Transverse colon (tissue), 4 donors: ENCODE measurements around the gene SLC17A5. TPM values are rescaled to one million over a fixed set of nuclear protein-coding genes. Genes with fewer than 3 reads are reported as not detected.

Experiments used
- DNase-seq: peaks from one replicate; pipeline ENCODE4 v3.0.0-alpha.2; 2019
- H3K27ac ChIP-seq, 4 donors: fragments of 200-600 bp; sonication (generic); 2 replicates each; pipeline ENCODE4 v1.5.1; 2016 to 2018; ENCODE audit warnings: inconsistent platforms in 4 of 4
- H3K27me3 ChIP-seq: fragments of 200-600 bp; sonication (generic); 2 replicates; pipeline ENCODE4 v1.5.1; 2017; ENCODE audit warnings: inconsistent platforms
- H3K36me3 ChIP-seq, 4 donors: fragments of 200-600 bp; sonication (generic); 2 replicates each; pipeline ENCODE4 v1.5.1; 2017 to 2019; ENCODE audit warnings: inconsistent platforms in 4 of 4
- H3K4me1 ChIP-seq, 4 donors: fragments of 200-600 bp; sonication (generic); 2 replicates each; pipeline ENCODE4 v1.5.1; 2017 to 2020; ENCODE audit warnings: inconsistent platforms in 4 of 4
- H3K4me3 ChIP-seq, 4 donors: fragments of 200-600 bp; sonication (generic); 1 replicate in 1 of 4; 2 replicates in 3 of 4; pipeline versions ENCODE4 v1.5.1 to v1.6.1; 2017 to 2019; ENCODE audit warnings: inconsistent platforms in 4 of 4
- H3K9me3 ChIP-seq, 2 donors: fragments of 200-600 bp; sonication (generic); 2 replicates each; pipeline ENCODE4 v1.5.1; 2017 to 2019; ENCODE audit warnings: inconsistent platforms in 2 of 2
- EP300 ChIP-seq: sonication (generic); formaldehyde crosslinking; IDR thresholded peaks from one replicate; pipeline ENCODE4 v1.6.1; 2017; ENCODE audit warnings: antibody characterized with exemption, low read depth
- POLR2A ChIP-seq: fragments of 450-650 bp; IDR thresholded peaks from one replicate; pipeline ENCODE4 v1.6.1; 2016; ENCODE audit warnings: antibody characterized with exemption, mild to moderate bottlenecking, moderate library complexity
- POLR2AphosphoS5 ChIP-seq, 3 donors: sonication (generic); formaldehyde crosslinking; IDR thresholded peaks; one replicate each; pipeline ENCODE4 v1.6.1; 2016; ENCODE audit warnings: antibody characterized with exemption in 3 of 3
- WGBS, 2 donors: methylation state at CpG; one replicate each; pipeline ENCODE4 v1.1.5; 2018; ENCODE audit warnings: low coverage in 1 of 2; 5-methylcytosine and 5-hydroxymethylcytosine counted together
- in situ Hi-C, 4 donors: fragments of 200-750 bp; cut with MboI; loops; one replicate each; pipeline versions ENCODE4 v1.15.0 to v1.15.1; 2017; ENCODE audit warnings: low sequenced_read_pairs in 3 of 4, low pct_ligation_motif_present in 1 of 4, low pct_unique_long_range_greater_than_20kb in 1 of 4
- intact Hi-C: fragments of 100-400 bp; cut with DNase I; formaldehyde crosslinking; loops from one replicate; pipeline ENCODE4 v1.15.1; 2023; ENCODE audit warnings: low total_unique reads
- total RNA-seq, 4 donors: library from RNA; depleted of rRNA; stranded (reverse); fragments of >200 nt; gene quantifications; one replicate each; pipeline ENCODE4 v1.1.0, GENCODE V29; 2016
- TF ChIP-seq, protein P1 (sequence below), 5 experiments: fragments of 200-600 bp in 3 of 5; fragments of 450-650 bp in 2 of 5; sonication (generic) in 3 of 5; IDR thresholded peaks; 1 replicate in 2 of 5; 2 replicates in 3 of 5; pipeline ENCODE4 v1.5.1; 2016 to 2017; ENCODE audit warnings: antibody characterized with exemption in 5 of 5, inconsistent platforms in 3 of 5, mild to moderate bottlenecking in 2 of 5, moderate library complexity in 1 of 5

SLC17A5 gene, protein sequence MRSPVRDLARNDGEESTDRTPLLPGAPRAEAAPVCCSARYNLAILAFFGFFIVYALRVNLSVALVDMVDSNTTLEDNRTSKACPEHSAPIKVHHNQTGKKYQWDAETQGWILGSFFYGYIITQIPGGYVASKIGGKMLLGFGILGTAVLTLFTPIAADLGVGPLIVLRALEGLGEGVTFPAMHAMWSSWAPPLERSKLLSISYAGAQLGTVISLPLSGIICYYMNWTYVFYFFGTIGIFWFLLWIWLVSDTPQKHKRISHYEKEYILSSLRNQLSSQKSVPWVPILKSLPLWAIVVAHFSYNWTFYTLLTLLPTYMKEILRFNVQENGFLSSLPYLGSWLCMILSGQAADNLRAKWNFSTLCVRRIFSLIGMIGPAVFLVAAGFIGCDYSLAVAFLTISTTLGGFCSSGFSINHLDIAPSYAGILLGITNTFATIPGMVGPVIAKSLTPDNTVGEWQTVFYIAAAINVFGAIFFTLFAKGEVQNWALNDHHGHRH
- 10 to 100 TPM; 13.7 to 57.3 (median 32.8) TPM for total RNA-seq

DNA sequence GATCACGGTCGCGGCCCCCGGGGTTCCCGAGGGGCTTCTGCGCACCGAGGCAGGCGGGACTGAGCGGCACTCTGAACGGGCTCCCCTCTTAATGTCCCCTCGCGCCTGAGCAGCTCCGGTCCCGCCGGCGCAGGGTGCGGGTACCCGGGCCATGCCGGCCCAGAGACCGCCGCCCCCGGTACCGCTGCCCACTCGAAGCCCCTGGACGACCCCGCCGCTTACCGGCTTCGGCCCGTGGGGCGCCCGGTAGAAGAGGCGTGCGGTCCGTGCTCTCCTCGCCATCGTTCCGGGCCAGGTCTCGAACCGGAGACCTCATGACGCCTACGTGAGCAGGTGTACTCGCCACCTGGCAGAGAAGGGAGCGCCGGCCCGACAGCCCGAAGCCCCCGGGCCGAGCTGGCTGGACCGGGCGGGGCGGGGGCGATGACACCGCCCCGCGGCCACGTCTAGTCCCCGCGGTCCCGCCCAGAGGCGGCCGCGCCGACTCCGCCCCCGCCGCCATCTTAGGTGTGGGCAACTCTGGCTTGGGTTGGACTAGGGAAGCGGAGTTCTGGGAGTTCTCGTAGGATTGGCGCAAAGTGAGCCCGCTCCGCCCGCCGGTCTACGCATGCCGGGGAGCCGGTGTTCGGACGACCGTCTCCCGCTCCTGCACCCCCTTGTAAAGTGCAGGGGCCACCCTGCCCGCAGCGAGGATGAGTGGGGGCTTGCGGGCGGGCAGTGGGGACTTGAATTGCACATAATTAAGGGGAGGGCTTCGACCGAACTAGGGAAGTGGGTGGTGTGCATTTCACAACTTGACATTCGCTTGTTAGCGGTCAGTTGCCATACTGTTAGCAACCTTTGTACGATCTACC, at the start of gene SLC17A5:
SLC17A5 (minus strand) TSS at position 422 of the 854 bp plus-strand sequence; CDS start at position 316, 106 bp downstream.
- in situ Hi-C loops: no loop called here
- intact Hi-C loops: no loop called here
- Histone ChIP-seq H3K9me3 (no peaks in the 10 kb centered on the region), H3K36me3 (no peaks in the 10 kb centered on the region), H3K4me1 (peaks cover 0 to 27% (median 12%) of the 10 kb centered on the region in 4 donors), H3K4me3 (peak within 1 kb of the TSS; percentile 81 to 100 (median 98)), H3K27me3 (no peaks in the 10 kb centered on the region), H3K27ac (peak within 1 kb of the TSS; percentile 98 to 99 (median 99))
- peak; percentile 97 for DNase-seq
- TF ChIP-seq POLR2A (peak; percentile 86), POLR2AphosphoS5 (IDR thresholded peaks at IDR 0.05) (peak; percentile 79 to 94 (median 85)), EP300 (no peak)
- TF ChIP-seq, protein P1, sequence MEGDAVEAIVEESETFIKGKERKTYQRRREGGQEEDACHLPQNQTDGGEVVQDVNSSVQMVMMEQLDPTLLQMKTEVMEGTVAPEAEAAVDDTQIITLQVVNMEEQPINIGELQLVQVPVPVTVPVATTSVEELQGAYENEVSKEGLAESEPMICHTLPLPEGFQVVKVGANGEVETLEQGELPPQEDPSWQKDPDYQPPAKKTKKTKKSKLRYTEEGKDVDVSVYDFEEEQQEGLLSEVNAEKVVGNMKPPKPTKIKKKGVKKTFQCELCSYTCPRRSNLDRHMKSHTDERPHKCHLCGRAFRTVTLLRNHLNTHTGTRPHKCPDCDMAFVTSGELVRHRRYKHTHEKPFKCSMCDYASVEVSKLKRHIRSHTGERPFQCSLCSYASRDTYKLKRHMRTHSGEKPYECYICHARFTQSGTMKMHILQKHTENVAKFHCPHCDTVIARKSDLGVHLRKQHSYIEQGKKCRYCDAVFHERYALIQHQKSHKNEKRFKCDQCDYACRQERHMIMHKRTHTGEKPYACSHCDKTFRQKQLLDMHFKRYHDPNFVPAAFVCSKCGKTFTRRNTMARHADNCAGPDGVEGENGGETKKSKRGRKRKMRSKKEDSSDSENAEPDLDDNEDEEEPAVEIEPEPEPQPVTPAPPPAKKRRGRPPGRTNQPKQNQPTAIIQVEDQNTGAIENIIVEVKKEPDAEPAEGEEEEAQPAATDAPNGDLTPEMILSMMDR (IDR thresholded peaks at IDR 0.05): no peak
- WGBS, 2 donors: 1% methylated on average over 76 of the region's 90 CpGs; no CpG with 5 or more reads in 1 of the 2 donors

DNA sequence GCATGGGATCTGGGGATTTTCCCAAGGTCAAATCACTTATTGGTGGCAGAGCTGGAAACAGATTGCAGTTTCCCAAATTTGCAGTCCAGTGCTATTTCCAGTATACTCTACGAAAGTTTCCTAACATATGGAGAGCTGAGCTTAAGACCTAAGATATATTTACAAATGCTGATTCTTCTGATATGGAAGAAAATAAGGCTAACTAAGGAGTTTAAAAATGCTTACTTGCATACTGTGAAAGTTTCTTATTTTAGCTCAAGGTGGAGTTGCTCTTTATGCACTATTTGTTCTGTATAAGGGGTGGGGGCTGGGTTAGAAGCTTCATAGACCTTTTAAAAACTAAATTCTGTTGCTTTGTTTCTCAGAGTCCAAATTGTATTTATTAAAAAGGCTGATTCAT, 49.7 kb upstream of the SLC17A5 start:
- Histone ChIP-seq H3K4me1 (peaks cover 0 to 14% (median 0%) of the 10 kb centered on the region in 4 donors), H3K9me3 (no peaks in the 10 kb centered on the region), H3K4me3 (no peak overlapping the region), H3K27me3 (no peaks in the 10 kb centered on the region), H3K36me3 (no peaks in the 10 kb centered on the region), H3K27ac (peak overlapping the region; percentile 49 to 69 (median 67))
- intact Hi-C loops: no loop called here
- no peak for DNase-seq
- TF ChIP-seq, protein P1 (IDR thresholded peaks at IDR 0.05): no peak
- TF ChIP-seq POLR2A (no peak), POLR2AphosphoS5 (IDR thresholded peaks at IDR 0.05) (no peak), EP300 (no peak)
- 71 to 81% methylated on average over 1 of the region's 1 CpG for WGBS, 2 donors
- in situ Hi-C loops: no loop called here

DNA sequence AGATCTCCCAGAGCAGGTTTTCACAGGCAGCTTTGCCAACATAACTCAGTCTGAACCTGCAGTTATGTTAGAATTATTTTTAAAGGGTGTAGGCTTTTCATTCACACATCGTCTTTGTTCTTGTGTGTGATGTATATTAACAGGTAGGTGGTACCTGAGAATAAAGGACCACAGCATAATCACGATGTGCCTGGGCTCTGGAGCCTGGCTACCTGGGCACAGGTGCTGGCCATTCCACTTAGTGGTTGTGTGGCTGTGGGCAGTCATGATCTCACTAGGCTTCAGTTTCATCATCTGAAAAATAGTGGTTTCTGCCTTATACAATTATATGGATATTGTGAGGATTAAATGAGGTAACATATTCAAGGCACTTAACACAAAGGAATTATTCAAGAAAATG, 48.7 kb upstream of the SLC17A5 start:
- intact Hi-C loops: no loop called here
- no peaks in the 10 kb centered on the region for H3K9me3 ChIP-seq
- H3K27ac ChIP-seq: no peak overlapping the region

More for the DNA sequence above, 48.7 kb upstream of the SLC17A5 start:
- Histone ChIP-seq H3K4me3 (no peak overlapping the region), H3K27me3 (peaks cover 2% of the 10 kb centered on the region), H3K36me3 (no peaks in the 10 kb centered on the region), H3K4me1 (peaks cover 0 to 14% (median 1%) of the 10 kb centered on the region in 4 donors)
- 70 to 77% methylated on average over 2 of the region's 2 CpGs for WGBS, 2 donors
- in situ Hi-C loops: no loop called here
- TF ChIP-seq, protein P1 (IDR thresholded peaks at IDR 0.05): no peak
- TF ChIP-seq POLR2AphosphoS5 (IDR thresholded peaks at IDR 0.05) (no peak), EP300 (no peak), POLR2A (no peak)
- no peak for DNase-seq
